D721Med (cell line): ENCODE results near the gene ARHGAP24.

Source experiments
- DNase-seq: peaks from one replicate; pipeline ENCODE4 v3.0.0; 2011; ENCODE audit warnings: low spot score; ENCODE audit not compliant: insufficient read length
- FAIRE-seq: peaks from 2 replicates; lab custom pipeline; 2011; peaks lifted over from hg19 to GRCh38; lab: Jason Lieb, UNC
- CTCF ChIP-seq: IDR thresholded peaks from 2 replicates; pipeline ENCODE4 v1.5.1; 2012; ENCODE audit warnings: mild to moderate bottlenecking, control low read depth; ENCODE audit not compliant: insufficient read depth; ENCODE audit errors: missing control alignments

ARHGAP24 gene

GRCh38 chr4:86044593-86044985, 569.6 kb downstream of the ARHGAP24 start:
- no peak for FAIRE-seq
- TF ChIP-seq CTCF: no peak
- no peak for DNase-seq

DNA sequence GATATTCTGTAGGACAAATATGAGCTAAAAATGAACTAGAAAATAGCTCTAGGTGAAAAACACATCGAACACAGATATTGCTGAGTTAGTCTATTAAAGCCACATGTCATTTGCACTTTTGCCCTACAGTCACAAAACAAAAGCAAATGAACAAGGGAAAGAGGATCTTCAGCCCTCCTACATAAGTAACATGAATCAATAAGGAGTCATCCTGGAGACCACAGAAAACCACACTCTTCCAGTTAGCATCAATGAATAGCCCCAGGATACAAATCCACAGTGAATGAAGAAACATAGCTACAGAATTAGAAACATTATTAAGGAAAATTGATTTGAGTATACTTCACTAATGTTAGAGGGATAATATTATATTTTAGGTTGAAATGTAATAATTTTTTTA, 573.5 kb downstream of the ARHGAP24 start:
- DNase-seq: no peak
- no peak for FAIRE-seq
- TF ChIP-seq CTCF: no peak

DNA sequence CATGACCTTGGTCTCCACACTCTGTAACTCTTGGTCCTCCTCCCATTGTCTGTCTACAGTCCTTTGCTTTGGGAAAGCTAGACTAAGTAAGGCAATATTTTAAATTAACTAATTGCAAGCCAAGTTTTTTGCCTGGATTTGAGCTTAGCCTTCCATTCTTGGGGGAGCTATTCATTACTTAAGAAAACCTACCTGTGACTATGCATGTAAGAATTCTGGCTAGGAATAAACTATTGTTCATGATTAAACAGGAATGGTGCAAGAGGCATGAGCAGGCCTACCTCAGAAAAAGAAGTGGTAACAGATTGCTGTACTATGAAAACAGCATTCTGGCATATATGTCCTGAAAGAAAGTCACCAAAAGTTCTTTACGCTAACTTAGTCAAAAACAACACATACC, 575.5 kb downstream of the ARHGAP24 start:
- FAIRE-seq: no peak

More for the DNA sequence above, 575.5 kb downstream of the ARHGAP24 start:
- TF ChIP-seq CTCF: no peak
- DNase-seq: no peak
